ENCODE data around the gene DYNLL2.
"Not testable (repeated sequence)": the region's sequence is repeated elsewhere in the genome, so short reads cannot be mapped to it uniquely, and the experiment has no call there.

DYNLL2 gene

GRCh38 chr17:58107306-58107705 is 24.1 kb downstream of the DYNLL2 start:
- no peak for DNase-seq

GRCh38 chr17:58109197-58109596 is 26.0 kb downstream of the DYNLL2 start:
- no peak for DNase-seq

DNA sequence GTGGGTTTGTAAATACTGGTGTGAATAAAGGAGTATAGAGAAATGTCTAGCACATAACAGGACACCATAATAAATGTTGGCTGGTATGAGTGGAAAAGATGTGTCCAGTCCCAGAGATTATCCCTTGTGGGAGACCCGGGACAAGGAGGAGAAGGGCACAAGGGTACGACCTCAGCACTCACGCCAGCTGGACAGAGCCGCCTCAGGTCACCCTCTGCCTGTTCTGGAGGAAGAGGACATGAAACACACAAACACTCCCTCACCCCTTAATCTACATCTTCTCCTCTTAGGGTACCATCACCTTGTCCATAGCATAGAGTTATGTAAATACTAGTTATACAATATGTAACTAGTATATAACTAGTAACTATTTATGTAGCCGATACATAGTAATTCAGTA is 26.8 kb downstream of the DYNLL2 start:
- peak; percentile 44 for DNase-seq

GRCh38 chr17:58111676-58112075 is 28.5 kb downstream of the DYNLL2 start:
- DNase-seq: no peak

DNA sequence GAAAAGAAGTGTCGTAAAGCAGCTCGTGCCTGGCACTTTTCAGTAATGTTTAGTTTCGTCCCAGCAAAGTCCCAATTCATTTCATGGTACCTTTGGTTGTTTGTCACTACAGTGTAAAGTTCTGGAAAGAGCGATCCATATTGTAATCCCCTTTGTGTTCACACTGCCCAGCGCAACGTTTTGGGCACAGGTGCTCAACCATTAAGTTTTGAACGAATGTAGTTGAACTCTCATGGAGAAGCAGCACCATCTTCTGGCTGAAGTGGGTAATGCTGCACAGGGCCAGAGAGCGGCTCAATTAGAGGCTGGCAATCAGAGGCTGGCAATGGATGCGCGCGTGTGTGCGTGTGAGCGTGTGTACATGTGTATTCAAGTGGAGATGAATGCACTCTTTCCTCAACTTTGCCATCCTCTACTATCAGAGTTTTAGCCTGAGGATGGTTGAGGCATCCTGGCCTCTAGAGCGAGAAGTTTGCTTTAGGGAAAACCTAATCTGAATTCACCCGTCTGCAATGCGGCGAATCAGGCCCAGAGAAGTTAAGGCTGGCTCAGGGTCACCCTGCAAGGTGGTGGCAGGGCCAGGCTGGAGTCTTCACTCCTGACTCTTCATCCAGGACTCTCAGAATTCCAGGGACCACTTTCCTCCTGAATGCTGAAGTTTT is 29.9 kb downstream of the DYNLL2 start:
- peak; percentile 92 for DNase-seq

DNA sequence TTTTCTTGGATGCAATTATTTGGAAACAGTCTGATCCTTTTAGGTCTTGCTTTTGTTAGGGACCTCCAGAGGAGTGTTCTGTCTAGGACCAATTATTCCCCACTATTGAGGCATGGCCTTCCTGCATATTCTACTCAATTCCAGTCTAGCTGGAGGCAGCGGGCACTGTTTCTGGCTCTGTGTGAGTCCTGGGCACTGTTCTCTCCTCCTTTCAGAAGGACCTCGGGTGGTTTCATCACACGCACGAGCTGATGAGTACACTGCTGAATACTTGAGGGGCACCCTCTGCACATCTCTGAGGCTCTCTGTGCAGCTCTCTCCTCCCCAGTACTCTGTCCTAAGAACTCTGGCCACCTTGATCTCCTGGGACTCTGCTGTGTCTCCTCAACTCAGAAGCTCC is 30.7 kb downstream of the DYNLL2 start:
- peak; percentile 44 for DNase-seq

DNA sequence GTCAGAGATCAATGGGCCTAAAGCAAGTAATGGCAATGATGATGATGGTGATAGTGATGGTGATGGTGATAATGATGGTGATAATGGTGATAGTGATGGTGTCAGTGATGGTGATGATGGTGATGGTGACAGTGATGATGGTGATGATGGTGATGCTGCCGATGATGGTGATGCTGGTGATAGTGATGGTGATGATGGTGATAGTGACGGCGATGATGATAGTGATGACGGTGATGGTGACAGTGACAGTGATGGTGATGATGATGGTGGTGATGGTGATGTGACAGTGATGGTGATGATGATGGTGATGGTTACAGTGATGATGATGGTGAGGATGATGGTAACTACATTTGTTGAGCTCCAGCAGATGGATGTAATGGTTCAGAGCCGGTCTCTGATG is 34.2 kb downstream of the DYNLL2 start:
- no peak for DNase-seq

DNA sequence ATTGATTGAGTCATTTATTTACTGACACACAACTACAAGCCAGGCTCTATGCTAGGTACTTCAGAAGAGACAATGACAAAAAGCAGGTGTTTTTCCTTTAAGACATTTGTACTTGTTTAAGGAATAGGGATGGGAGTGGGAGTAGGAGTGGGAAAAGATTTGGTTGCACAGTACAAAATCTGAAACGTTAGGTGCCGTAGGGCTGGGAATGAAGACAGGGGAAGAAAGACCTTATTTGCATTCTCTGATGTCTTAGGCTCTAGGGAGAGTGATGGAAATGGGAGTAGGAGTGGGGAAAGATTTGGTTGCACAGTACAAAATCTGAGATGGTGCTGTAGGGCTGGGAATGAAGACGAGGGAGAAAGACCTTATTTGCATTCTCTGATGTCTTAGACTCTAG is 36.3 kb downstream of the DYNLL2 start:
- no peak for DNase-seq

GRCh38 chr17:58120195-58120822 is 37.1 kb downstream of the DYNLL2 start:
- DNase-seq: peak; percentile 86

GRCh38 chr17:58121925-58122324 is 38.7 kb downstream of the DYNLL2 start:
- DNase-seq: no peak

GRCh38 chr17:58127846-58128245 is 44.6 kb downstream of the DYNLL2 start:
- DNase-seq: no peak

DNA sequence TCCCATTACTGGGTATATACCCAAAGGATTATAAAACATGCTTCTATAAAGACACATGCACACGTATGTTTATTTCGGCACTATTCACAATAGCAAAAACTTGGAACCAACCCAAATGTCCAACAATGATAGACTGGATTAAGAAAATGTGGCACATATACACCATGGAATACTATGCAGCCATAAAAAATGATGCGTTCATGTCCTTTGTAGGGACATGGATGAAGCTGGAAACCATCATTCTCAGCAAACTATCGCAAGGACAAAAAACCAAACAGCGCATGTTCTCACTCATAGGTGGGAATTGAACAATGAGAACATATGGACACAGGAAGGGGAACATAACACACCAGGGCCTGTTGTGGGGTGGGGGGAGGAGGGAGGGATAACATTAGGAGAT is 49.5 kb downstream of the DYNLL2 start:
- not testable (repeated sequence) for DNase-seq

- no peak for DNase-seq
These were observed 53.6 kb downstream of the DYNLL2 start for GRCh38 chr17:58136669-58137279.

- no peak for DNase-seq
These were observed 58.3 kb downstream of the DYNLL2 start for GRCh38 chr17:58141505-58141904.

DNA sequence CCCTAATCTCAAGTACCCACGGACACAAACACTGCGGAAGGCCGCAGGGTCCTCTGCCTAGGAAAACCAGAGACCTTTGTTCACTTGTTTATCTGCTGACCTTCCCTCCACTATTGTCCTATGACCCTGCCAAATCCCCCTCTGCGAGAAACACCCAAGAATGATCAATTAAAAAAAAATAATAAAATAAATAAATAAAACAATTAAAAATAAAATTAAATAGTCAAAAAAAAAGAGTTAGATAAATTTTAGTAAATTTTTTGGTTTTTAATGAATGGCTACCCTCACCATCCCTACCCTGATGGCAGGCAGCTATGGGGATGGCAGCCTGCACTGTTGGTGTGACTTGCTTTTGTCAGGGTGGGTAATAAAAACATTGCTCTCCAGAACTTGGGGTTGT is 60.1 kb downstream of the DYNLL2 start:
- DNase-seq: not testable (repeated sequence)

GRCh38 chr17:58144801-58145200 is 61.6 kb downstream of the DYNLL2 start:
- DNase-seq: no peak

Measured in islet precursor cell (in vitro differentiated cells).